ENCODE data around the gene MPND.
A peak's percentile ranks its signal among the peaks of the same experiment; 100 is the strongest.

Gene MPND
- 14.7 to 15.9 reads per million in 2 donors for total RNA-seq

- DNase-seq: peak; percentile 88
These were observed at the start of gene MPND for GRCh38 chr19:4343370-4344307. Gene MPND, plus strand, starts transcription at chr19:4343562. Its CDS starts 32 bp downstream, at chr19:4343594.

GRCh38 chr19:4294389-4294788 lies 49.0 kb upstream of the MPND start:
- no peak for DNase-seq

- no peak for DNase-seq
These were observed 47.2 kb upstream of the MPND start for GRCh38 chr19:4295972-4296771.

GRCh38 chr19:4297901-4298809 lies 45.2 kb upstream of the MPND start:
- no peak for DNase-seq

- no peak for DNase-seq
These were observed 44.4 kb upstream of the MPND start for GRCh38 chr19:4298810-4299550.

GRCh38 chr19:4300589-4300988 lies 42.8 kb upstream of the MPND start:
- no peak for DNase-seq

GRCh38 chr19:4301590-4302242 lies 41.6 kb upstream of the MPND start:
- no peak for DNase-seq

GRCh38 chr19:4302243-4302640 lies 41.1 kb upstream of the MPND start, which contains the start of gene TMIGD2:
Gene TMIGD2, minus strand, starts transcription at chr19:4302389. Its CDS starts 4 bp downstream, at chr19:4302385.
- DNase-seq: no peak

- no peak for DNase-seq
These were observed 39.4 kb upstream of the MPND start for GRCh38 chr19:4303819-4304537.

GRCh38 chr19:4304538-4305256 lies 38.7 kb upstream of the MPND start, which contains the start of gene FSD1:
Gene FSD1, plus strand, starts transcription at chr19:4304598. Its CDS starts 149 bp downstream, at chr19:4304747.
- DNase-seq: no peak

GRCh38 chr19:4305257-4305612 lies 38.1 kb upstream of the MPND start:
- DNase-seq: no peak

- DNase-seq: no peak
These were observed 37.7 kb upstream of the MPND start for GRCh38 chr19:4305659-4306058.

GRCh38 chr19:4310247-4311121 lies 32.9 kb upstream of the MPND start:
- no peak for DNase-seq

GRCh38 chr19:4313847-4314490 lies 29.4 kb upstream of the MPND start:
- no peak for DNase-seq

- DNase-seq: no peak
These were observed 26.4 kb upstream of the MPND start for GRCh38 chr19:4316956-4317355.

GRCh38 chr19:4318460-4318859 lies 24.9 kb upstream of the MPND start:
- DNase-seq: no peak

GRCh38 chr19:4319067-4319718 lies 24.2 kb upstream of the MPND start:
- no peak for DNase-seq

GRCh38 chr19:4320419-4320818 lies 22.9 kb upstream of the MPND start:
- DNase-seq: no peak

All from activated gamma-delta T cell (primary cell).